ENCODE results near the gene KLK1.
"Not testable (repeated sequence)": the region's sequence is repeated elsewhere in the genome, so short reads cannot be mapped to it uniquely, and the experiment has no call there.

Gene KLK1

GRCh38 chr19:50772912-50773311, 50.7 kb downstream of the KLK1 start:
- Histone ChIP-seq H3K9me3 (ENCODE audit: insufficient read depth, low read depth, low read length) (peaks cover 18% of the 10 kb centered on the region), H3K27me3 (ENCODE audit: insufficient read depth, low read length) (peaks cover 20% of the 10 kb centered on the region)
- not testable (repeated sequence) for H3K4me1 ChIP-seq (ENCODE audit: insufficient read depth, low read length); H3K9ac ChIP-seq (ENCODE audit: low read depth, low read length); H3K4me3 ChIP-seq (ENCODE audit: low read length); H3K27ac ChIP-seq (ENCODE audit: low read depth, low read length); H3K36me3 ChIP-seq (ENCODE audit: insufficient read depth, low read length)
- WGBS: 76% methylated on average over 3 of the region's 3 CpGs

DNA sequence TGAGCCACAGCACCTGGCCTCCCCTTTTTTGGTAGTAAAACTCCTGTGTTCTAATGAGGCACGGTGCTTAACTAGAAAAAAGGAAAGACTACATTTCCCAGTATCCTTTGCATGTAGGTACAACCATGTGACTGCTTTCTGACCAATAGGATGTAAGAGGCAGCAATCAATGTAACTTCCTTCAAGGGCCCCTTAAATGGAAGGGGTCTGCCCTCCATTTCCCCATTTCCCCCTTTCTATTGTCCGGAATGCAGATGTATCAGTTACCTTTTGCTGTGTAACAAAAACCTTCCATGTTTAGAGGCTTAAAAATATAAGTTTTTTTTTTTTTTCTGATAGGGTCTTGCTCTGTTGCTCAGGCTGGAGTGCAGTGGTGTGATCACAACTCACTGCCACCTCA, 51.1 kb downstream of the KLK1 start:
- no peak overlapping the region for H3K27ac ChIP-seq (ENCODE audit: low read depth, low read length)
- no peaks in the 10 kb centered on the region for H3K4me1 ChIP-seq (ENCODE audit: insufficient read depth, low read length)
- H3K4me3 ChIP-seq (ENCODE audit: low read length): no peak overlapping the region
- H3K9ac ChIP-seq (ENCODE audit: low read depth, low read length): no peak overlapping the region
- H3K27me3 ChIP-seq (ENCODE audit: insufficient read depth, low read length): peaks cover 16% of the 10 kb centered on the region
- peaks cover 18% of the 10 kb centered on the region for H3K9me3 ChIP-seq (ENCODE audit: insufficient read depth, low read depth, low read length)
- H3K36me3 ChIP-seq (ENCODE audit: insufficient read depth, low read length): no peaks in the 10 kb centered on the region
- 82% methylated on average over 2 of the region's 2 CpGs for WGBS

GRCh38 chr19:50770888-50771287, 52.7 kb downstream of the KLK1 start:
- Histone ChIP-seq H3K27ac (ENCODE audit: low read depth, low read length) (no peak overlapping the region), H3K9me3 (ENCODE audit: insufficient read depth, low read depth, low read length) (peaks cover 21% of the 10 kb centered on the region), H3K9ac (ENCODE audit: low read depth, low read length) (no peak overlapping the region), H3K36me3 (ENCODE audit: insufficient read depth, low read length) (no peaks in the 10 kb centered on the region), H3K27me3 (ENCODE audit: insufficient read depth, low read length) (peaks cover 3% of the 10 kb centered on the region; the same call in 1 of the 2 replicates), H3K4me1 (ENCODE audit: insufficient read depth, low read length) (no peaks in the 10 kb centered on the region), H3K4me3 (ENCODE audit: low read length) (no peak overlapping the region)
- WGBS: 89% methylated on average over 13 of the region's 13 CpGs

GRCh38 chr19:50770164-50770563, 53.4 kb downstream of the KLK1 start, which contains the start of gene GPR32:
Gene GPR32, plus strand, starts transcription at chr19:50770464. Its CDS starts 137 bp downstream, at chr19:50770601.
- not testable (repeated sequence) for H3K4me3 ChIP-seq (ENCODE audit: low read length); H3K27me3 ChIP-seq (ENCODE audit: insufficient read depth, low read length); H3K4me1 ChIP-seq (ENCODE audit: insufficient read depth, low read length); H3K27ac ChIP-seq (ENCODE audit: low read depth, low read length); H3K36me3 ChIP-seq (ENCODE audit: insufficient read depth, low read length); H3K9ac ChIP-seq (ENCODE audit: low read depth, low read length)
- WGBS: 88% methylated on average over 1 of the region's 2 CpGs
- peaks cover 21% of the 10 kb centered on the region for H3K9me3 ChIP-seq (ENCODE audit: insufficient read depth, low read depth, low read length)
